ENCODE measurements around the gene CWC27.

- TF ChIP-seq POLR2A (IDR thresholded peaks at IDR 0.05), result no peak
- TF ChIP-seq, protein P1, sequence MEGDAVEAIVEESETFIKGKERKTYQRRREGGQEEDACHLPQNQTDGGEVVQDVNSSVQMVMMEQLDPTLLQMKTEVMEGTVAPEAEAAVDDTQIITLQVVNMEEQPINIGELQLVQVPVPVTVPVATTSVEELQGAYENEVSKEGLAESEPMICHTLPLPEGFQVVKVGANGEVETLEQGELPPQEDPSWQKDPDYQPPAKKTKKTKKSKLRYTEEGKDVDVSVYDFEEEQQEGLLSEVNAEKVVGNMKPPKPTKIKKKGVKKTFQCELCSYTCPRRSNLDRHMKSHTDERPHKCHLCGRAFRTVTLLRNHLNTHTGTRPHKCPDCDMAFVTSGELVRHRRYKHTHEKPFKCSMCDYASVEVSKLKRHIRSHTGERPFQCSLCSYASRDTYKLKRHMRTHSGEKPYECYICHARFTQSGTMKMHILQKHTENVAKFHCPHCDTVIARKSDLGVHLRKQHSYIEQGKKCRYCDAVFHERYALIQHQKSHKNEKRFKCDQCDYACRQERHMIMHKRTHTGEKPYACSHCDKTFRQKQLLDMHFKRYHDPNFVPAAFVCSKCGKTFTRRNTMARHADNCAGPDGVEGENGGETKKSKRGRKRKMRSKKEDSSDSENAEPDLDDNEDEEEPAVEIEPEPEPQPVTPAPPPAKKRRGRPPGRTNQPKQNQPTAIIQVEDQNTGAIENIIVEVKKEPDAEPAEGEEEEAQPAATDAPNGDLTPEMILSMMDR (IDR thresholded peaks at IDR 0.05), result no peak
Observed at GRCh38 chr5:64872044-64872443, 103.3 kb downstream of the CWC27 start.
